OCI-LY1 (cell line): ENCODE data around the gene HENMT1.

Source experiments
- EZH2 ChIP-seq: fragments of 200-600 bp; sonication (generic), shearing (Covaris generic); IDR thresholded peaks from 2 replicates; pipeline ENCODE4 v1.8.0; 2017; ENCODE audit warnings: borderline replicate concordance, mixed run types, mild to moderate bottlenecking, antibody characterized with exemption, low read length, moderate library complexity, mixed read lengths
- TF ChIP-seq, protein P1 (sequence below): fragments of 200-600 bp; sonication (generic), shearing (Covaris generic); IDR thresholded peaks from 2 replicates; pipeline ENCODE4 v1.5.1; 2017; ENCODE audit warnings: mild to moderate bottlenecking, antibody characterized with exemption, low read length, moderate library complexity, mixed read lengths

DNA sequence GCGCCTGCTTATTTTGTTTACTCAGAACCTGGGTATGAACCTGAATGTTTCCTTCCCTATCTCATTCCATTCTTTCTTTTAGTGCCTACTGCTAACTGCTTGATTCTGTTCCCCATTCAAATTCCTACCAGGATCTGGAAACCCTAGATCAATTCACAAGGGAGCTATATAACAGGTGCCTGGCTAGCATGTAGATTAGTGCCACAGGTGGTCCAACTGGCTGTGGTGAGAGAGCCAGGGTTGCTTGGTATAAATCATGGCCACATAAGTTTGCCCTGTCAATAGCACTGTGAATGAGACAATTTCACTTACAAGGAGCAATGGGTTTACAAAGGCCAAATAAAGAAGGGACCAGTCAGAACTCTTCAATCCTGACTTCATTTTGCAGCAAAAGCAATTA, 24.6 kb upstream of the HENMT1 start:
- TF ChIP-seq, protein P1, sequence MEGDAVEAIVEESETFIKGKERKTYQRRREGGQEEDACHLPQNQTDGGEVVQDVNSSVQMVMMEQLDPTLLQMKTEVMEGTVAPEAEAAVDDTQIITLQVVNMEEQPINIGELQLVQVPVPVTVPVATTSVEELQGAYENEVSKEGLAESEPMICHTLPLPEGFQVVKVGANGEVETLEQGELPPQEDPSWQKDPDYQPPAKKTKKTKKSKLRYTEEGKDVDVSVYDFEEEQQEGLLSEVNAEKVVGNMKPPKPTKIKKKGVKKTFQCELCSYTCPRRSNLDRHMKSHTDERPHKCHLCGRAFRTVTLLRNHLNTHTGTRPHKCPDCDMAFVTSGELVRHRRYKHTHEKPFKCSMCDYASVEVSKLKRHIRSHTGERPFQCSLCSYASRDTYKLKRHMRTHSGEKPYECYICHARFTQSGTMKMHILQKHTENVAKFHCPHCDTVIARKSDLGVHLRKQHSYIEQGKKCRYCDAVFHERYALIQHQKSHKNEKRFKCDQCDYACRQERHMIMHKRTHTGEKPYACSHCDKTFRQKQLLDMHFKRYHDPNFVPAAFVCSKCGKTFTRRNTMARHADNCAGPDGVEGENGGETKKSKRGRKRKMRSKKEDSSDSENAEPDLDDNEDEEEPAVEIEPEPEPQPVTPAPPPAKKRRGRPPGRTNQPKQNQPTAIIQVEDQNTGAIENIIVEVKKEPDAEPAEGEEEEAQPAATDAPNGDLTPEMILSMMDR, result no peak
- TF ChIP-seq EZH2, result no peak
